ENCODE measurements around the gene CCR6.
"Not testable (repeated sequence)": the region's sequence is repeated elsewhere in the genome, so short reads cannot be mapped to it uniquely, and the experiment has no call there.

CCR6 gene

DNA sequence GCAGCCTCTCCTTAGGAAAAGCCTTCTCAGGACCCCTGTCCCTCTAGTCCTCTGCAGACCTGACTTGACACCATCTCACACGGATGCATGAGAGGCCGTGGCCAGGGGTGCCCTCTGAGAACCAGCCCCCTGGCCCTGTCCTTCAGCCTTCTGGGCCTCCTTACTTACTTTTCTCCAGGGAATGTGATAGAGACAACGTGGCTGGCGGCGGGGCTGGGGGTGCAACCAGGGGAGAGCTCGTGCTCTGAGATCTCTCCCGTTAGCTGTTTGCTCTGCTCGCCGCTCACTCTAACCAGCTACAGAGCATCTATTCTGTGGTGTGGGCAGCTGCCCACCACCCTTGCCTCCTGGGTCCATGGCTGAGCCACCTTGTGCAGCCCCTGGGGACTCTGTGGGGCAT lies 20.1 kb downstream of the CCR6 start:
- DNase-seq (ENCODE audit: low spot score): no peak

DNA sequence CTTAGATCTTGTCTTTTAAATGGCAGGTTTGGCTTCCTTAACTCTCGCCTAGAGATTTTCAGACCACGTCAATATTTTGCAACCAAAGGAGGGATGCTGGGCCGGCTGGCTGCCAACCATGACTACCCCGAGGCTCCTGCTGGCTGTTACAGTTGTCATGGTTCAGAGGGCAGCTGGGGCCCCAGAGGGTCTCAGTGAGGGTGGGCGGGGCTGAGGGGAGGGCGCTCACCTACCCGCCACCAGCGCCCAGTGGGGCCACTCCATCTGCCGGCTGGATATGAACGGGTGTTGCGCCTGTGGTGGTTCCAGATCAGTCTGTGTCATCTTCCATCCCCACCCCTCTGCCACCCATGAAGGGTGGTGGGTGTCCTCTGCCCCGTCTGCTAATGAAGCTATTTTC lies 22.6 kb downstream of the CCR6 start:
- DNase-seq (ENCODE audit: low spot score): no peak

DNA sequence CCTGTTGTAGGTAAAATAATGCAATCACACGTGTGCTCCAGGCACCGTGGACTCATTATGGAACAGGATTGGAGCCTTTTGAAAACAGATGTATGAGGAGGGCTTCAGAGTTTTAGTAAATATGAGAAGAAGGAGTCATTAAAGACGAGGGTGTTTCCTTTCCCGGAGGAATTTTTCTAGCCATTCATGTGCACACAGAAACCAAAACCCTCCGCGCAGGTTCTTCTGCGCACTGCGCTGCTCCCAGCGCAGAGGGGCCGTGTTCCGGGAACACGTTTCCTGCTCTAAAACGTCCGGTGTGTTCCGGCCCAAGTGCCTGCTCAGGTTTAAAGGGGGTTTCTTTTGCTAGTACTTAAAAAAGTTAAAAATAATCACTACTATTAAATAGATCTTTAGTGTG lies 23.2 kb downstream of the CCR6 start:
- no peak for DNase-seq (ENCODE audit: low spot score)

DNA sequence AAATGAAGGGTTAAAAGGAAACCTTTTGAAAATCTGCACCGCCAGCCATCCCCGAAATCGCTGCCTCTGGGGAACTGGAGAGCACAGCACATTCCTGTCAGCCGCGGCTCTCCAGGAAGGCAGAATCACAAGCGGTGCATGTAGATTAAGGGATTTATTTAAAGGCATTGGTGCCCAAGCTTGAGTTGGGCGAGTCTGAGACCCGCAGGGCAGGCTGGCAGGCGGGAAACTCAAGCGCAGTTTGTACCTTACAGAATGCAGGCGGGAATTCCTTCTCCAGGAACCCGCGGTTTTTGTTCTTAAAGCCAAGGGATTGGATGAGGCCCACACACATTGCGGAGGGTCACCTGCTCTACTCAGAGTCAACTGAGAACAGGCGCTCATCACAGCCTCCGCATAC lies 24.1 kb downstream of the CCR6 start:
- DNase-seq (ENCODE audit: low spot score): no peak

DNA sequence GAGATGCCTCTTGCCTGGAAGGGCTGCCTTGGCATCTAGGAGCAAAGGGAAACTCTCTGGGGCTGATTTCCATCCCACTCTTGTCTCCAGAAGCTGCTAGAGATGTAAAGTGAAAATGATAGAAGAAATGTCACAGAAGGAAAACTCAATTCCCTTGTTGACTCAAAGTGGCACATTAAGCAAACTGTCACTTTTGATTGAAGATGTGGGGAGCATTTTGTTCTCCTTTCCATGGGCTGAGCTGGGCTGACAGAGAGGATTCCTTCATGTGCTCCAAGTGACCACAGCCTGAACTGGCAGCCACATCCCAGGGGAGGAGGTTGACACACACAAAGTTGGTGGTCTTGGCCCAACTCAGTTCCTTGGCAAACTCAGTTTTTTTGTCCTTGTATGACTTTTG lies 25.1 kb downstream of the CCR6 start:
- no peak for DNase-seq (ENCODE audit: low spot score)

DNA sequence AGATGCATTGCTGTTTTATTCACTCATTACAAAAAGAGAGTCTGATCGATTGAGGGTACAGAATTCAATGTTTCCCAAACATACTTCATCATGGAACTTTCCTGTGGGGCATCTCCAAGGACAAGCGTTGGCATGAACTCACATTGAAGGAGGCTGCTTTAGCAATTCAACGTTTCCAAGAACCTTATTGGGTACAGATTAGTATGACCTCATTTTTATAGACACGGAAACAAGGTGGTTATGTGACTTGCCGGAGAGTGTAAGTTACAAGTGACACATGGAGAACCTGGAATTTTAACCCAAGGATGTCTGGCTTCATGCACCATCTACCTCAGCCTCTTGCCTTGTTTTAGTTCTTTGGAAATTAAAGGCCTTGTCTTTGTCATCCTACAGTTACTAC lies 26.1 kb downstream of the CCR6 start:
- DNase-seq (ENCODE audit: low spot score): no peak

DNA sequence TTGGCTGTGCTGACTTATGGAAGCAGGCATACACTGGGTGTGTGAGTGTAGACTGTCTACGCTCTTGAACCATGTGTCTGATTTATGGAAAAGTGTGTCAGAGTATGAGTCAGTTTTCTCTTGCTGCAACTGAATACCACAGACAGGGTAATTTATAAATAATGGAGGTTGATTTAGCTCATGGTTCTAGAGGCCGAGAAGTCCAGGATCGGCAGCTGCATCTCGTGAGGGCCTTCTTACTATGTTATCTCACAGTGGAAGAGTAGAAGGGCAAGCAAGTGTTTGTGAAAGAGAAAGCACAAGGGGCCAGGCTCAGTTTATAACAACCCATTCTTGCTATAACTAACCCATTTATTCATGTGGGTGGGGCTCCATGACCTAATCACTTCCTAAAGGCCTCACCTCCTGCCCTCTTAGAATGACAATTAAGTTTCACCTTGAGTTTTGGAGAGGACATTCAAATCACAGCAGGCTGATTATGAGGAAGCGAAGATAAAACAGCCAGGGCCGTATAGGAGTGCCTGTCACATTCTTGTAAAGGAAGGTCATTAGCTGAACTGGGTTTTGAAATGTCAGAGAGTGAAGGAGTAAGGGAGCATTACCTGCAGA lies 28.1 kb downstream of the CCR6 start:
- peak; percentile 2 for DNase-seq (ENCODE audit: low spot score)

DNA sequence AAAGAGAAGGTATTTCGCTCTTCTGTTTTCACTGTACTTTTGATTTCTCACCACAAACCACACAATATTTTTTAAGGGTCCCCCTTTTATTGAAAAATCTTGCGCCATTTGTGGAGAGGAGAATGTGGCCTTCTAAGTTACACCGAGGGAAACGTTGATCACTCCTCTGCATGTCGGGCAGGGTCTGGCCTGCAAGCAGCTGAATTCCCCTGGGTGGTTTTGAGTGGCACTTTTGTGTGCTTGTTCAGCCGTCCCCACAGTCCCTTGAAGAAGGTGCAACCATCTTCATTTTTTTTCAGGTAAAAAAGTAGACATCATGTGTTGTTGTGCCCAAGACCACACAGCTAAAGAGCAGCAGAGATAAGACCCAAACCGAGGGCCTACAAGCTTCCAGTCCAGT lies 28.8 kb downstream of the CCR6 start:
- no peak for DNase-seq (ENCODE audit: low spot score)

DNA sequence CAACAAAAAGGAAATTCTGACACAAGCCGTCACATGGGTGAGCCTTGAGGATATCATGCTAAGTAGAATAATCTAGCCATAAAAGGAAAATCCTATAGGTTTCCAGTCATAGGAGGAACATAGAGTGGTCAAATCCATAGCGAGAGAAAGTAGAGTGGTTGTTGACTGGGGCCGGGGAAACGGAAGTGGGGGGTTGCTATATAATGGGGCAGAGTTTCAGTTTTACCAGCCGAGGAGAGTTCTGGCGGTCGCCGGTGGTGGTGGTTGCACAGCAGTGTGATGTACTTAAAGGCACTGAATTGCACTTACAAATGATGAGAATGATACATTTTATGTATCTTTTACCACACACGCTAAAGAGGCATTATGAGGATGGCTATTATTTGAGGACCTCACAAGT lies 30.0 kb downstream of the CCR6 start:
- DNase-seq (ENCODE audit: low spot score): no peak

DNA sequence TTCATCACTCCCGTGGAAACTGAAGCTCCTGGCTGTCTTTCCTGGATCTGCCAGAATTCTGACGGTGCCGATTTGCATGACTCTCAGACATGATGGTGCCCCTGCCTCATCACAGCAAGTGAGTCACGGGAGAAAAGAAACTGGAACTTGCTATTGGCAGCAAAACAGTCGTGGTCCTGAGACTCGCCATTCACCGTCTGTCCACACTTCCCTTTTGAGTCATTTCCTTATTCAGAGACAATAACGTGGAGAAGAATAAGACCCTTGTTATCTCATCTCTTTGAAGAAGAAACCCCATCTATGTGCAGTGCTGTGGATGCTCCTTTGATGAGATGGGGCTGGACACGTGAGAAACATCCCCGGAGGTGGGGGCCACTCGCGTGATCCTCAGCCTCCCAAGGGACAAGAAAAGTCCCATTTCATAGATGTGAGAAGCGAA lies 30.6 kb downstream of the CCR6 start:
- DNase-seq (ENCODE audit: low spot score): peak; percentile 35

DNA sequence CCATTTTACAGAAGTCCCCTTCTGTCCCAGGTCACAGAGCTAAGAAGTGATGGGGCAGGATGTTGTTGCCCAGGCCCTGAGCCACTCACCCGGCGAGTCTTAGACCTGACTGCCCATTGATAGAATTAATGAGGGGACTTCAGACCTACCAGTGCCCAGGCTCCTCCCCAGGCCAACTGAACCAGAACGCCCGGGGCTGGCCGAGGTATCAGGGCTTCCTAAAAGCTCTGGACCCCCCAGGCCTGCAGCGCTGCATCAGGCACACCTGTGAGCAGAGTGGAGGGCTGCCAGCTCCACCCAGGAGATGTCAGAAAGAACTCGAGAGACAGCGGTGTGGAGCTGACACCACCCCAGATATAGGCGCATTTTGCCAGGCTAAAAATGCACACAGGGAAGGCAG lies 31.4 kb downstream of the CCR6 start:
- no peak for DNase-seq (ENCODE audit: low spot score)

DNA sequence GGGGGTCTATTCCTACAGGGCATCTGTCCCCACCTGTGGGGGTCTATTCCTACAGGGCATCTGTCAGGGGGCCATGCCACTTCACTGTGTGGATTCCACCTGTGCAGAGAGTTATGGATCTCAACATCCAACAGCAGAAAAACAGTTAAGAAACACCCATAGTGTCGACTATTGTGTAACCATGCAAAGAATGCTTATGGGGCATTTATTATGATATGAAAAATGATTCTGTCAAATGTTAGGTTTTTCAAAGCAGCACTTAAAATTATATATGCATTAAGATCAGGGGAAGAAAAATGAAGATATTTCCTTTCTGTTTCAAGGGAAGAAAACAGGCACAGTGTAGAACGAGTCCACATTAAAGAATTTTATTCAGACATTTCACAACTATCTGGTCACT lies 32.0 kb downstream of the CCR6 start:
- no peak for DNase-seq (ENCODE audit: low spot score)

DNA sequence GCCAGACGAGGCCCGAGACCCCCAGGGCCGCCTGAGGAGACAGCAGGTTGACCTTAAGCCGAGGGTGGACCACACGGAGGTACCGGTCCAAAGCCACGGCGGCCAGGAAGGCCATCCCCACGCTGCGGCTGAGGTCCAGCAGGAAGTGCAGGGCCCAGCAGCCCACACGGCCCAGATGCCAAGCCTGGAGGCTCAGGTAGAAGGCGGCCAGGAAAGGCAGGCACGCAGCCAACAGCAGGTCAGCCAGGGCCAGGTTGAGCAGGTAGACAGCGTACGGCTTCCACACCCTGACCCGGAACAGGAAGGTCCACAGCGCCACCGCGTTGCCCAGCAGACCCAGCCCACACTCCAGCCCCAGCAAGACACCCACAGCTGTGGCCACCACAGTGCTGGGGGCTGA lies 34.5 kb downstream of the CCR6 start:
- DNase-seq (ENCODE audit: low spot score): no peak

DNA sequence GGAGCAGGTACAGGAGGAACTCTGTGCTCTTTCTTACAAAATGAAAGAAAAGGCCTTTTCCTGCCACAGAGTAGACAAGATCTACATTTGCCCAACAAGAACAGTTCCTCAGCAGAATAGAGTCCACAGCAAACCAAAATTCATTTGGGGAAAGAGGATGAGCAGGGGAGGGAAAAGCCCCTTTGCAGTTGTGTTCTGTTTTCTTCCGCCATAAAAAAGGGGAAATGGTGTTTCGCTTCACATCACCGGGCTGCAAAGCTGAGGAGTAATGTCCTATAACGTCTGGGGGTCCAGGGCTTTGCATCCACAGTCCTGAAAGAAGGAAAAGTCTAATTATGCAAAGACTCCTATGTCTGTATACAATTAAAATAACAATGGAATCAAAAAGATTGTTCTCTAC lies 35.0 kb downstream of the CCR6 start, which contains the start of gene GPR31:
TSS of gene GPR31 (minus strand) at position 118 of the 400 bp plus-strand sequence. CDS start 149 bp downstream, outside the sequence.
- DNase-seq (ENCODE audit: low spot score): no peak

DNA sequence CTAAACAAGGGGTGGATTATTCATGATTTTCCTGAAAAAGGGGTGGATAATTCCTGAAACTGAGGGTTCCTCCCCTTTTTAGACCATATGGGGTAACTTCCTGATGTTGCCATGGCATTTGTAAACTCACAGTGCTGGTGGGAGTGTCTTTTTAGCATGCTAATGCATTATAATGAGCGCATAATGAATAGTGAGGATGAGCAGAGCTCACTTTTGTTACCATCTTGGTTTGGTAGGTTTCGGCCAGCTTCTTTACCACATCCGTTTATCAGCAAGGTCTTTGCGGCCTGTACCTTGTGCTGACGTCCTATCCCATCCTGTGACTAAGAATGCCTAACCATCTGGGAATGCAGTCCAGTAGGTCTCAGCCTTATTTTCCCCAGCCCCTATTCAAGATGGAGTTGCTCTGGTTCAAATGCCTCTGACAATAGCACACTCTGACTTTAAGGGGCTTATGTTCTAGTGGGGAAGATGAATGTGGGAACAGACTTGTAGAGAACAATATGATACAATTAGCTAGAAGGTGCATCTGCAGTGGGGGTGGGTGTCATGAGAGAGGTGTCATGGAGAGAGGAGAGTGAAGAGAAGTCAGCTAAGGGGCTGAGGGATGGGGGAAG lies 39.1 kb downstream of the CCR6 start:
- DNase-seq (ENCODE audit: low spot score): no peak

DNA sequence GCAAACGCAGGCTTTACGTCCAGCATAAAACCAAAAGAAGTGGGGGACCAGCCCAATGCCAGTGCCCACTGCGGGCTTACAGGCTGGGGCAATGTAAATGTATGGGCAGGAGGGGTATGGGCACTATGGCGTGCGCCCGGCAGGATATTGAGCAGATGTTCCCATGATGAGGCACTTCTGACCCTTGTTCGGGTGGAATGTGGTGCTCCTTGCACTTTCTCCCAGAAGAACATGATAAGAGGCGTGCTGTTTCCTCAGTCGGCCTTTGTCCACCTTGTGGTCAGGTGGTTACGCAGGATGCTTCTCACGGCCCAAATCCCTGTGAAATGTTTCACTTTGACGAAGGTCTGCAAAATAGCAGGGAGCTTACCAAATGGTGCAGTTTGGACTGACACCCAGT lies 39.7 kb downstream of the CCR6 start:
- no peak for DNase-seq (ENCODE audit: low spot score)

DNA sequence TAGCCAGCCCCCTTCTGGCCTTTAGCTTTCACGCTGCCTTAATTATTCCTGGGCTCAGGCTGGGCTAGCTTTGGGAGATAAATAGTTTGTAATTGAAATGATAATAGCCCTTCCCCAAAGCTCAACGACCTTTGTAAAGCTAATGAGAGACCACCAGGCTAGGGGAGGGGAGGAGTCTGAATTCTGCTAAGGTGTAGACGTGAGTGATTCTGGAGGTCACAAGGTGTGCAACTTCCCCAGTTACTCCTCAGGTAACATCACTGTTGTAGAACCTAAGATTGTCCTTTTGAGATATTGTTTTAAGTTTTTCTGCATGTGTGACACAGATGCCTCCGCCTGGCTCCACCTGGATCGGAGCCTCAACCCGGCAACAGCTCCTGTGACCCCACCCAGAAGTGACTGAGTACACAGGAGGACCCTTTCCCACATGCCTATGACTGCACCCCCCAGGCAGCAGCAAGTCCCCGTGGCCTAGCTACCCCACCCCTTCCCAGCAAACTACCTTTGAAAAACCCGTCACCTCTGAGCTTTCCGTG lies 40.6 kb downstream of the CCR6 start:
- DNase-seq (ENCODE audit: low spot score): no peak

DNA sequence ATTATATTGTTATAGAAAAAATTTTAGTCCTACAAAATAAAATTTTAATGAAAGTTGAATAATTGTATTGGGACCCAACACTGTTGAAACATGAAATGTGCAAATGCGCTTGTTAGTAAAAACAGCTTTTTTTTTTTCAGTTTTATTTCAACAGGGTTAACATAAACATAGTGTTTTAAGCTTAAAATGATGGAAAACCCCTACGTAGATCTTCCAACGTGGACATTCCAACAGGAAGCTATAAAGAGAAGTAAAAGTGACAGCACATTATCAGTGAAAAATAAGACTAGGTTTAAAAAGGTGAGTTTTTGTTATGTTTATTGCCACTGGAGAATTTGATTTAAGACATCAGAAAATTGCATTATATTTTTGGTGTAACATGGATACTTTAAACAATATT lies 41.4 kb downstream of the CCR6 start:
- no peak for DNase-seq (ENCODE audit: low spot score)

DNA sequence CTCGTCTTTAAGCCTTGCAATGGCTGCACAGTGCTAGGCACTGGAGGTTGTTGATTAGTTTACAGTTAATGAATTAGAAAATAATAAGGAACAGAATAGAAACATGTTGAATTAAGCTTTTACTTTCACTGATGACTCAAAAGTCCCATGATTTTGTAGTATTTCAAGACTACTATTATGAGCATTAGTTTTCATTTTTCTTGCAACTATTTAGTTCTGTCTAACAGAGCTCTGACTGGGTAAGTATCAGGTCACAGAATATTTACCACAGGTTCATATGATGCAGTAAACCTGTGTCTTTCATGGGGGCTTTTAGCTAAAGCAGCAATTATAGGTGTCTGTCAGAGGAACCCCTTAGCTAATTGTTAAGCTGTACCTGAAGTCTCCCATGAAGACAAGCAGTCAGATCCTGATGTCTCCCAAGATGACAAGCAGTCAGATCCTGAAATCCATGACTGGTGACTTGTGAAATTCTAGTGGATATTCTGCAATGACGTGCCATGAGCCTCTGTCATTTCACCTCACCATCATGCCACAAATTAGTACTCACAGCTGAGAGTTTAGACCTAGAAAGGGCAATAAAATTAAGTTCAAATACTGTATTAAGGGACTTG lies 43.1 kb downstream of the CCR6 start:
- no peak for DNase-seq (ENCODE audit: low spot score)

DNA sequence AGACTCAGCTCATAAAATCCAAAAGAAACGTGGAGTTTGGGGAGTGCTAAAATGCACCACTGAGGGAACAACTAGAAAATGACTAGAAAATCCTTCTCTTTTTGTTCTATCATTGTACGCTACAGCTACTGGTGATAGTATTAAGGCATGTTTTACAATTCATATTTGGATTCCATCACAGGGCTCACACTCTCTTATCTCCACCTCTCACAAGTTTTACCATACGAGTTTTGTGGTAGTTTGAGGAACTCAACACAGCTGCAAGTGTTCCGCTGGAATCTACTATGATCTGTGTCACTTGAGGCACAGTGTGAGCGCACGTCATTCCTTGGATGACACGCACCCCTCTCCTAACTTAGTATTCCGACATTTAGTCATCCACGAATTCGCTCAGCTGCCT lies 44.8 kb downstream of the CCR6 start:
- DNase-seq (ENCODE audit: low spot score): not testable (repeated sequence)

DNA sequence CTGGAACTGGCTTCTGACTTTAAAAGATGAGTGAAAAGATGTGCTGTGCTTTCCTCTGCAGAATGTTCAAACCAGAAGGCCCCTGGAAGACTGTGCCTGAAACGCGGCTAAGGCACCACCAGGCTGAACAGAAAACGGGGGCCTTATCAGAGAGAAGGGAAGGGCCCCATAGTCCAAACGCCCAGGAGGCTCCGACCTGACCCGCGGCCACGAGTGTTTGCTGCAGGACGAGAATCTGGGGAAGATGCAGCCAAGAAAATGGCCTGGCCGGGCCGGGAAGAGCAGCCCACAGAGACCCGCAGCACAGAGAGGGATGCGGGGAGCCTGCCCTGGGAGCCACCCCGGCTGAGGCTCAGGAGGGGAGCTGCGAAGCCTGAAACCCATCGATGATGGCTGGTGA lies 45.4 kb downstream of the CCR6 start:
- DNase-seq (ENCODE audit: low spot score): not testable (repeated sequence)

DNA sequence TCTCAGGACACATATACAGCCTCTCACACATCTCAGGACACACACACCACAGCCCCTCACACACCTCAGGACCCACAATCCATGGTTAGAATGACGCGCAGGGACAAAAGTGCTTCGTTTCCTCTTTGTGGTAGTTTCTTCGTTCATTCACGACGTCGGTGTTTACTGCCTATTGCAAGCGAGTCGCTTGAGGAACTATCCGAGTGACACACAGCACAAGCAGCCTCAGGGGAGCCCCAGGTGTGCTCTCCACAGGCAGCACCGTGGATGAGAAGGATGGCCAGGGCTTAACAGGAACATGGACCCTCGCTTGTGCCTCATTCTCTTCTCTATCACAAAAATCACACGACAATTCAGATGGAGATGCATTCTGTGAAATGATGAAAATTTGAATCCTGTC lies 47.0 kb downstream of the CCR6 start:
- not testable (repeated sequence) for DNase-seq (ENCODE audit: low spot score)

DNA sequence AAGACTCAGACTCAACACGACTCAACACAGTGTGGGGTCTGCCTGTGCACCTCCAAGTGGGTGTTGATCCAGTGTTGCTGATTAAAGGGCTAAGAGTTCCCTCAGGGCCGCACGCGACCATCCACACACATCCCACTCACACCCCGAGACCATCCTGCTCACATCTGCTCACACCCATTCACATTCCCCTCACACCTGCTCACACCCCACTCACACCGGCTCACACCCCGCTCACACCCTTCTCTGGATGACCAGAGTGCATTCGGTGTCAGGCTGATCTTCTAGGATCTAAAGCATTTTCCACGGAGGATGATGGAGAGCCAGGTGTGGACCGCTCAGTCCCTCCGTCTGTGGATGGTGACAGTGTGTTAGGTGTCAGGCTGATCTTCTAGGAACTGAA lies 48.4 kb downstream of the CCR6 start:
- not testable (repeated sequence) for DNase-seq (ENCODE audit: low spot score)
